H1 (cell line): ENCODE results near the gene NCK1. TPM values are rescaled to one million over a fixed set of nuclear protein-coding genes. Genes with fewer than 3 reads are reported as not detected.

Experiments used
- BRCA1 ChIP-seq: IDR thresholded peaks from 2 replicates; pipeline ENCODE4 v1.6.1; 2012; ENCODE audit warnings: low read depth, low read length, improper control_type of control experiment
- CHD1 ChIP-seq: IDR thresholded peaks from 2 replicates; pipeline ENCODE4 v1.6.1; 2012; ENCODE audit warnings: low read depth, low read length, improper control_type of control experiment
- NRF1 ChIP-seq: IDR thresholded peaks from 2 replicates; pipeline ENCODE4 v1.6.1; 2011; ENCODE audit warnings: mild to moderate bottlenecking, low read depth, low read length, improper control_type of control experiment
- PHF8 ChIP-seq: fragments of 200-600 bp; sonication (generic); conservative IDR thresholded peaks from 2 replicates; pipeline ENCODE4 v1.7.1; 2012; ENCODE audit warnings: low read depth, mild to moderate bottlenecking, inconsistent platforms, low read length, moderate library complexity
- RFX5 ChIP-seq: IDR thresholded peaks from 2 replicates; pipeline ENCODE4 v1.6.1; 2011; ENCODE audit warnings: low read depth, low read length, improper control_type of control experiment, borderline replicate concordance
- RXRA ChIP-seq: IDR thresholded peaks from 2 replicates; pipeline ENCODE4 v1.6.1; 2011; ENCODE audit warnings: low read depth, mild to moderate bottlenecking, low read length, moderate library complexity; ENCODE audit not compliant: insufficient read depth
- polyA plus RNA-seq, 7 experiments: library from polyadenylated mRNA; depleted of rRNA in 3 of 7; stranded (reverse) in 5 of 7; unstranded in 2 of 7; fragments of >200 nt in 5 of 7; fragments of 200-250 nt in 2 of 7; gene quantifications; 1 replicate in 5 of 7; 2 replicates in 1 of 7; 4 replicates in 1 of 7; pipeline versions ENCODE4 v1.2.1 to v1.2.3, GENCODE V29; 2011 to 2013; ENCODE audit warnings: missing spikeins in 2 of 7, mixed read lengths in 2 of 7
- total RNA-seq: library from RNA; stranded (reverse); fragmentation: NEBNext Ultra II Directional; extraction: Animal tissue kit (Norgen Biotek cat#: 25700); gene quantifications from 2 replicates; pipeline ENCODE4 v1.2.1, GENCODE V29; 2021
- TF ChIP-seq, protein P1 (sequence below): fragments of 300-600 bp; sonication (generic); IDR thresholded peaks from 2 replicates; pipeline ENCODE4 v1.7.1; 2012; ENCODE audit warnings: low read length, moderate library complexity, mild to moderate bottlenecking, inconsistent platforms; ENCODE audit not compliant: insufficient replicate concordance
- TF ChIP-seq, protein P2 (sequence below): IDR thresholded peaks from 2 replicates; pipeline ENCODE4 v1.6.1; 2012; ENCODE audit warnings: low read length, inconsistent platforms

The NCK1 gene
- total and polyA plus RNA-seq, 2 of the 8 experiments (the other 6 are each of a cell fraction or from before 2014, with no cell fraction given), result 10.0 to 28.5 TPM

DNA sequence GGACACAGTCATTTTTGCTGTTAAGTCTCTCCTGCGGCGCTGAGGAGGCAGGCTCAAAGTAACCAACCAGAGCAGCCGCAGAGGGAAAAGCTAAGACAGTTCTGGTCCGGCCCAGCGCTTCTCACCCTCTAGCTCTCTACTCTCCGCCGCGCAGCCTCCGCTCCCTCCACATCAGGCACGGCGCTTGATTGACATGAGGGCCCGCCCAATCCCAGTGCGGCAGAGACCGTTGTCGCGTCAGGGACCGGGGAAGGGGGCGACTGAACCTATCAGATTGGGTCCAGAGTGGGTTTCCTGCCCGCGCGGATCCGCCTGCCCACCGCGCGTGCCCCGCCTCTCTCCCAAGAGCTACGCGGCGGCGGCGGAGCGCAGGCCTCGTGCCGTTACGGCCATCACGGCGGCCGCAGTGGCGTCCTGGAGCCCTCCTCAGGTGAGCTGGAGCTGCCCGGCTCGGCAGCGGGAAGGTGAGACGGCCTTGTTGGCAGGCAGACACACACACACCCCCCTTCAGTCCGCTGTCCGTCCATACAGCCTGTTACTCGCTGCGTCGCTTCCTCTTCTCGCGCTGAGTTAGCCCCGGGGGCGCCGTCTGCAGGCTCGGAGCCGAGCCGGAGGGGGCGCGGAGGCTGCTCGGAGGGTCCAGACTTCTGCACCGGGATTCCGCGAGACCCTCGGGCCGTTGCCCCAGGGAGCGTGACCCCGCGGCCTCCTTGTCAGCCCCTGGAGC, at the start of gene NCK1 (continued):
- TF ChIP-seq, protein P1, sequence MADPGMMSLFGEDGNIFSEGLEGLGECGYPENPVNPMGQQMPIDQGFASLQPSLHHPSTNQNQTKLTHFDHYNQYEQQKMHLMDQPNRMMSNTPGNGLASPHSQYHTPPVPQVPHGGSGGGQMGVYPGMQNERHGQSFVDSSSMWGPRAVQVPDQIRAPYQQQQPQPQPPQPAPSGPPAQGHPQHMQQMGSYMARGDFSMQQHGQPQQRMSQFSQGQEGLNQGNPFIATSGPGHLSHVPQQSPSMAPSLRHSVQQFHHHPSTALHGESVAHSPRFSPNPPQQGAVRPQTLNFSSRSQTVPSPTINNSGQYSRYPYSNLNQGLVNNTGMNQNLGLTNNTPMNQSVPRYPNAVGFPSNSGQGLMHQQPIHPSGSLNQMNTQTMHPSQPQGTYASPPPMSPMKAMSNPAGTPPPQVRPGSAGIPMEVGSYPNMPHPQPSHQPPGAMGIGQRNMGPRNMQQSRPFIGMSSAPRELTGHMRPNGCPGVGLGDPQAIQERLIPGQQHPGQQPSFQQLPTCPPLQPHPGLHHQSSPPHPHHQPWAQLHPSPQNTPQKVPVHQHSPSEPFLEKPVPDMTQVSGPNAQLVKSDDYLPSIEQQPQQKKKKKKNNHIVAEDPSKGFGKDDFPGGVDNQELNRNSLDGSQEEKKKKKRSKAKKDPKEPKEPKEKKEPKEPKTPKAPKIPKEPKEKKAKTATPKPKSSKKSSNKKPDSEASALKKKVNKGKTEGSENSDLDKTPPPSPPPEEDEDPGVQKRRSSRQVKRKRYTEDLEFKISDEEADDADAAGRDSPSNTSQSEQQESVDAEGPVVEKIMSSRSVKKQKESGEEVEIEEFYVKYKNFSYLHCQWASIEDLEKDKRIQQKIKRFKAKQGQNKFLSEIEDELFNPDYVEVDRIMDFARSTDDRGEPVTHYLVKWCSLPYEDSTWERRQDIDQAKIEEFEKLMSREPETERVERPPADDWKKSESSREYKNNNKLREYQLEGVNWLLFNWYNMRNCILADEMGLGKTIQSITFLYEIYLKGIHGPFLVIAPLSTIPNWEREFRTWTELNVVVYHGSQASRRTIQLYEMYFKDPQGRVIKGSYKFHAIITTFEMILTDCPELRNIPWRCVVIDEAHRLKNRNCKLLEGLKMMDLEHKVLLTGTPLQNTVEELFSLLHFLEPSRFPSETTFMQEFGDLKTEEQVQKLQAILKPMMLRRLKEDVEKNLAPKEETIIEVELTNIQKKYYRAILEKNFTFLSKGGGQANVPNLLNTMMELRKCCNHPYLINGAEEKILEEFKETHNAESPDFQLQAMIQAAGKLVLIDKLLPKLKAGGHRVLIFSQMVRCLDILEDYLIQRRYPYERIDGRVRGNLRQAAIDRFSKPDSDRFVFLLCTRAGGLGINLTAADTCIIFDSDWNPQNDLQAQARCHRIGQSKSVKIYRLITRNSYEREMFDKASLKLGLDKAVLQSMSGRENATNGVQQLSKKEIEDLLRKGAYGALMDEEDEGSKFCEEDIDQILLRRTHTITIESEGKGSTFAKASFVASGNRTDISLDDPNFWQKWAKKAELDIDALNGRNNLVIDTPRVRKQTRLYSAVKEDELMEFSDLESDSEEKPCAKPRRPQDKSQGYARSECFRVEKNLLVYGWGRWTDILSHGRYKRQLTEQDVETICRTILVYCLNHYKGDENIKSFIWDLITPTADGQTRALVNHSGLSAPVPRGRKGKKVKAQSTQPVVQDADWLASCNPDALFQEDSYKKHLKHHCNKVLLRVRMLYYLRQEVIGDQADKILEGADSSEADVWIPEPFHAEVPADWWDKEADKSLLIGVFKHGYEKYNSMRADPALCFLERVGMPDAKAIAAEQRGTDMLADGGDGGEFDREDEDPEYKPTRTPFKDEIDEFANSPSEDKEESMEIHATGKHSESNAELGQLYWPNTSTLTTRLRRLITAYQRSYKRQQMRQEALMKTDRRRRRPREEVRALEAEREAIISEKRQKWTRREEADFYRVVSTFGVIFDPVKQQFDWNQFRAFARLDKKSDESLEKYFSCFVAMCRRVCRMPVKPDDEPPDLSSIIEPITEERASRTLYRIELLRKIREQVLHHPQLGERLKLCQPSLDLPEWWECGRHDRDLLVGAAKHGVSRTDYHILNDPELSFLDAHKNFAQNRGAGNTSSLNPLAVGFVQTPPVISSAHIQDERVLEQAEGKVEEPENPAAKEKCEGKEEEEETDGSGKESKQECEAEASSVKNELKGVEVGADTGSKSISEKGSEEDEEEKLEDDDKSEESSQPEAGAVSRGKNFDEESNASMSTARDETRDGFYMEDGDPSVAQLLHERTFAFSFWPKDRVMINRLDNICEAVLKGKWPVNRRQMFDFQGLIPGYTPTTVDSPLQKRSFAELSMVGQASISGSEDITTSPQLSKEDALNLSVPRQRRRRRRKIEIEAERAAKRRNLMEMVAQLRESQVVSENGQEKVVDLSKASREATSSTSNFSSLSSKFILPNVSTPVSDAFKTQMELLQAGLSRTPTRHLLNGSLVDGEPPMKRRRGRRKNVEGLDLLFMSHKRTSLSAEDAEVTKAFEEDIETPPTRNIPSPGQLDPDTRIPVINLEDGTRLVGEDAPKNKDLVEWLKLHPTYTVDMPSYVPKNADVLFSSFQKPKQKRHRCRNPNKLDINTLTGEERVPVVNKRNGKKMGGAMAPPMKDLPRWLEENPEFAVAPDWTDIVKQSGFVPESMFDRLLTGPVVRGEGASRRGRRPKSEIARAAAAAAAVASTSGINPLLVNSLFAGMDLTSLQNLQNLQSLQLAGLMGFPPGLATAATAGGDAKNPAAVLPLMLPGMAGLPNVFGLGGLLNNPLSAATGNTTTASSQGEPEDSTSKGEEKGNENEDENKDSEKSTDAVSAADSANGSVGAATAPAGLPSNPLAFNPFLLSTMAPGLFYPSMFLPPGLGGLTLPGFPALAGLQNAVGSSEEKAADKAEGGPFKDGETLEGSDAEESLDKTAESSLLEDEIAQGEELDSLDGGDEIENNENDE, result no peak
- peak; percentile 35; the same call in 1 of the 2 replicates for TF ChIP-seq RFX5
- TF ChIP-seq NRF1, result 0 out of 2 replicates have a peak, but pooled peaks have one; percentile 15
- TF ChIP-seq PHF8, result peak; percentile 66; the same call in 1 of the 2 replicates
- no peak for TF ChIP-seq CHD1
- TF ChIP-seq BRCA1, result no peak
- no peak for TF ChIP-seq RXRA
- TF ChIP-seq, protein P2, sequence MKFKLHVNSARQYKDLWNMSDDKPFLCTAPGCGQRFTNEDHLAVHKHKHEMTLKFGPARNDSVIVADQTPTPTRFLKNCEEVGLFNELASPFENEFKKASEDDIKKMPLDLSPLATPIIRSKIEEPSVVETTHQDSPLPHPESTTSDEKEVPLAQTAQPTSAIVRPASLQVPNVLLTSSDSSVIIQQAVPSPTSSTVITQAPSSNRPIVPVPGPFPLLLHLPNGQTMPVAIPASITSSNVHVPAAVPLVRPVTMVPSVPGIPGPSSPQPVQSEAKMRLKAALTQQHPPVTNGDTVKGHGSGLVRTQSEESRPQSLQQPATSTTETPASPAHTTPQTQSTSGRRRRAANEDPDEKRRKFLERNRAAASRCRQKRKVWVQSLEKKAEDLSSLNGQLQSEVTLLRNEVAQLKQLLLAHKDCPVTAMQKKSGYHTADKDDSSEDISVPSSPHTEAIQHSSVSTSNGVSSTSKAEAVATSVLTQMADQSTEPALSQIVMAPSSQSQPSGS, result no peak
